Subcutaneous adipose tissue (tissue), 4 donors: ENCODE data around the gene ZNF141. TPM values are rescaled to one million over a fixed set of nuclear protein-coding genes. Genes with fewer than 3 reads are reported as not detected.

Source experiments
- CTCF ChIP-seq: fragments of 450-650 bp; IDR thresholded peaks from one replicate; pipeline ENCODE4 v1.5.1; 2016; ENCODE audit warnings: low read depth, mild to moderate bottlenecking, control low read depth, antibody characterized with exemption, moderate library complexity
- total RNA-seq, 4 donors: library from RNA; depleted of rRNA; stranded (reverse); fragments of >200 nt; gene quantifications; one replicate each; pipeline ENCODE4 v1.1.0, GENCODE V29; 2016

The ZNF141 gene
- total RNA-seq, 4 donors from 2014 or later, result 18.5 to 32.4 (median 24.6) TPM

GRCh38 chr4:340011-340410 is 2.4 kb downstream of the ZNF141 start:
- no peak for TF ChIP-seq CTCF

GRCh38 chr4:373062-373839 is 35.6 kb downstream of the ZNF141 start:
- no peak for TF ChIP-seq CTCF

GRCh38 chr4:374298-375160 is 36.9 kb downstream of the ZNF141 start:
- TF ChIP-seq CTCF, result no peak

GRCh38 chr4:384311-385010 is 46.8 kb downstream of the ZNF141 start:
- no peak for TF ChIP-seq CTCF

GRCh38 chr4:385934-386707 is 48.5 kb downstream of the ZNF141 start:
- no peak for TF ChIP-seq CTCF

- TF ChIP-seq CTCF, result no peak
These were observed 49.1 kb downstream of the ZNF141 start for GRCh38 chr4:386708-387105.
